HEK293T (cell line): ENCODE data around the gene SLC12A5.

Experiments
- ARNT ChIP-seq: fragments of 450-650 bp; IDR thresholded peaks from 2 replicates; pipeline ENCODE4 v1.6.1; 2017; ENCODE audit warnings: mild to moderate bottlenecking
- CTBP1 ChIP-seq: fragments of 450-650 bp; IDR thresholded peaks from 2 replicates; pipeline ENCODE4 v1.6.1; 2016; ENCODE audit warnings: borderline replicate concordance

GRCh38 chr20:46107061-46107460, 78.0 kb downstream of the SLC12A5 start:
- no peak for TF ChIP-seq CTBP1
- TF ChIP-seq ARNT = no peak
